Memory B cell (primary cell): Measurements from ENCODE around the gene MAGI2.

Experiments used
- ATAC-seq: fragments of 150-1000 bp; cut with Tn5 transposase; 2 replicates; pipeline ENCODE4 v1.10.0; 2021; ENCODE audit warnings: low read depth, mild to moderate bottlenecking, moderate library complexity
- DNase-seq, 2 donors: peaks; one replicate each; pipeline ENCODE4 v3.0.0; 2022; ENCODE audit warnings: low spot score in 2 of 2
- H3K27ac Mint-ChIP-seq: one replicate; pipeline ENCODE4 v1.8.0; 2022; ENCODE audit warnings: mild to moderate bottlenecking, moderate library complexity, mixed read lengths
- H3K27me3 Mint-ChIP-seq: one replicate; pipeline ENCODE4 v1.8.0; 2022; ENCODE audit warnings: mixed read lengths
- H3K36me3 Mint-ChIP-seq: one replicate; pipeline ENCODE4 v1.8.0; 2022; ENCODE audit warnings: mild to moderate bottlenecking, mixed read lengths
- H3K4me1 Mint-ChIP-seq: one replicate; pipeline ENCODE4 v1.8.0; 2022; ENCODE audit warnings: mixed read lengths
- H3K4me3 Mint-ChIP-seq: one replicate; pipeline ENCODE4 v1.8.0; 2022; ENCODE audit warnings: mild to moderate bottlenecking, moderate library complexity, mixed read lengths
- H3K9me3 Mint-ChIP-seq: one replicate; pipeline ENCODE4 v1.8.0; 2022; ENCODE audit warnings: mixed read lengths

The MAGI2 gene

DNA sequence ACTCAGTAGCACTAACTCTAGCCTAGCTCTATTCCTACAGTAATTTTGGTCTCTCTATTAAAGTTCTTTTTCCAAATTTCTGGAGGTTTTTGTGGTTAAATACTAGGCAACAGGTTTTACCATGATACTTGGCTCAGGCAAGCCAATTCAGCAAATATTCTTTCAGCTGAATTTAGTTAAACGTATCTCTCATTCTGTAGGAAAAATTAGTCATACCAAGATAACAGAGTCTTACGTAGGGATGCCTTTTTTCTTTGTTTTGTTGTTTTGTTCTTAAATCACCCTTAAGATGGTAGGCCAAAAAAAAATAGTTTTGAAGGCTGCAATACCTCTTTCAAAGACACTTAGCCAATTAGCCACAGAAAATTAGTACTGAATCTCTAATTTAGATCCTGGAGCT is 180.5 kb downstream of the MAGI2 start:
- ATAC-seq (no peak), DNase-seq (no peak)
- Mint-ChIP-seq H3K36me3 (no peaks in the 10 kb centered on the region), H3K9me3 (peaks cover 2% of the 10 kb centered on the region), H3K4me1 (no peaks in the 10 kb centered on the region), H3K27ac (no peak overlapping the region), H3K4me3 (no peak overlapping the region), H3K27me3 (no peaks in the 10 kb centered on the region)

DNA sequence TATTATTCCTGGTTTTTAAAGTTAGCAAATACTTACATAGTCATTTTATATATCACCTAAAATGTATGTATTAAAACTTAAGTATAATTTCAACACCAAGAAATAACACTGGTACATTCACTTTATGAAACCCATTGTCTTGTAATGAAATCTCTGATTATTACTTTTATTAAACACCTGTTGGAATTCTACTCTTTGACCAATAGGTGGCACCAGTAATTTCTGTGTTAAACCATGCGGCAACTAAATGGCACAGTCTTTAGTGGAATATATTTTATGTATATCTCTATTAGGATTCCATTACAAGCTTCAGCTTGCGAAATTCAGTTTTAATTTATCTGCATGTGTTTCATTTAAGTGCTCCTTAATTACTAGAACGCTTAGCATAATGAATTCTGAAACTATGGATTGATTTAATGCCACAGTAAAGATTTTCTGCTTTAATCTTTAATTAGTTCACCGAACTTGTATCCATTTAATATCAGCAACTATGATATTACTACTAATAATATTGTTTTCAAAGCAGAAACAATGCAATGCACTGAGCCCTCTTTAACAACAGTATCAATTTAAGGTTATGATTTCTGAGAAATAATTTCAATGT is 181.3 kb downstream of the MAGI2 start:
- Mint-ChIP-seq H3K27me3 (no peaks in the 10 kb centered on the region), H3K4me3 (no peak overlapping the region), H3K27ac (no peak overlapping the region), H3K36me3 (no peaks in the 10 kb centered on the region), H3K4me1 (no peaks in the 10 kb centered on the region), H3K9me3 (peaks cover 2% of the 10 kb centered on the region)
- no peak for ATAC-seq
- DNase-seq = no peak

GRCh38 chr7:79268730-79269129 is 184.7 kb downstream of the MAGI2 start:
- H3K27ac Mint-ChIP-seq = no peak overlapping the region
- peaks cover 2% of the 10 kb centered on the region for H3K4me1 Mint-ChIP-seq
- H3K9me3 Mint-ChIP-seq = peaks cover 4% of the 10 kb centered on the region
- DNase-seq (no peak), ATAC-seq (no peak)
- no peak overlapping the region for H3K4me3 Mint-ChIP-seq
- no peaks in the 10 kb centered on the region for H3K36me3 Mint-ChIP-seq
- H3K27me3 Mint-ChIP-seq = no peaks in the 10 kb centered on the region

DNA sequence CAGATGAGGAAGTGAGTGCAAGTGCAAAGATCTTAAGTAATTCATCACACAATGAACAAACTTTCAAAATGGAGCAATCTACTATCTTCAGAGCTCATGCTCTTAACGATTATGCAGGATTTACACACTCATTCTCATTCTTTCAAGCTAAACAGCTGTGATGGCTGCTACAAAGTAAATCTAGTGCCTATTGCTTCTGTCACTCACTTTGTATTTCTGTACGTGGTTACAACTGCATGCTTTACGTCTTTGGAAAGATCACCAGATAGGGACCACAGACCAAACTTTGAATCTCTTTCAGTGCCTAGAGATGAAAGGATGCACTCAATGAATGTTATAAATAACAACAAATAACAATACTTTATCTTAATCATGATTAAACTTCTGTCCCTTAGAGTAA is 194.6 kb downstream of the MAGI2 start:
- Mint-ChIP-seq H3K36me3 (no peaks in the 10 kb centered on the region), H3K27ac (no peak overlapping the region), H3K4me3 (no peak overlapping the region), H3K9me3 (peaks cover 2% of the 10 kb centered on the region), H3K4me1 (no peaks in the 10 kb centered on the region), H3K27me3 (no peaks in the 10 kb centered on the region)
- DNase-seq (no peak), ATAC-seq (no peak)

GRCh38 chr7:79257959-79258358 is 195.5 kb downstream of the MAGI2 start:
- Mint-ChIP-seq H3K9me3 (peaks cover 2% of the 10 kb centered on the region), H3K4me1 (no peaks in the 10 kb centered on the region), H3K27ac (no peak overlapping the region), H3K36me3 (no peaks in the 10 kb centered on the region), H3K4me3 (no peak overlapping the region), H3K27me3 (no peaks in the 10 kb centered on the region)
- no peak for ATAC-seq
- no peak for DNase-seq

DNA sequence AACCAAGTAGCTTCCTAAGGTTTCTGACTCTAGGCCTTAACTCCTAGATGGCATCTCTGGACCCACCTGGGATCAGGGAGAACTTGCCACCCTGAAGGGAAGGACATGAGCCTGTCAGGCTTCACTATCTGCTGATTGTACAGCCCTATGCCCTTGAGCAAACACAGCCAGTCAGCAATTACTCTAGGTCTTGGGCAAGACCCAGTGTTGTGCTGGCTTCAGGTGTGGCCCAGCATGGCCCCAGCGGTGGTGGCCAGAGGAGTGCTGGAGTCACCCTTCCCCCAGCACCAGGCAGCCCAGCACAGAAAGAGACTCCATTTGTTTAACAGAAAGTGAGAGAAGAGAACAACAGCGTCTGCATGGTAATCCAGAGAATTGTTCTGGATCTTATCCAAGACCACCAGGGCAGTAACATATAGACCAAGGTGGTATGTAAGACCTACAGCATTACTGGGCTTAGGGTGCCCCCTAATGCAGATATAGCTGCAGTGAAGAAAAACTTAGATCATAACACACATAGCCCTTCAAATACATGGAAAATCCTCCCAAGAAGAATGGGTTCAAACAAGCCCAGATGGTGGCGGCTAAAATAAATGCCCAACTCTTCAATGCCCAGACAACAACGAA is 207.7 kb downstream of the MAGI2 start:
- no peak overlapping the region for H3K27ac Mint-ChIP-seq
- H3K4me1 Mint-ChIP-seq = no peaks in the 10 kb centered on the region
- no peak for ATAC-seq
- no peak overlapping the region for H3K4me3 Mint-ChIP-seq
- H3K36me3 Mint-ChIP-seq = no peaks in the 10 kb centered on the region
- no peaks in the 10 kb centered on the region for H3K9me3 Mint-ChIP-seq
- H3K27me3 Mint-ChIP-seq = no peaks in the 10 kb centered on the region
- DNase-seq = no peak

DNA sequence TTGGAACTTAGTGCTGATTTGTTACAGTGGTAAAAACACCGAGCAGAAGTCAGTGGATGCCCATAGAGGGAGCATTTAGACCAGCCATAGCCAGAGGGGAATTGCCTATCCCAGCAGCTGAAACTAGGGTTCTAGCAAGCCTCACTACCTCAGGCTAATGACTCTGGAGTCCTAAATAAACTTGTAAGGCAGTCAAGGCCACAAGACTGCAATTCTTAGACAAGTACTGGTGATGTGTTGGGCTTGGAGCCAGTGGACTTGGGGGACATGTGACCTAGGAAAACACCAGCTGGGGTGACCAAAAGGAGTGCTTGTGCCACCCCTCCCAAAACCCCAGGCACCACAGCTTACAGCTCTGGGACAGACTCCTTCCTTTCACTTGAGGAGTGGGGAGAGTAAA is 209.0 kb downstream of the MAGI2 start:
- no peaks in the 10 kb centered on the region for H3K36me3 Mint-ChIP-seq
- H3K4me1 Mint-ChIP-seq = no peaks in the 10 kb centered on the region
- H3K9me3 Mint-ChIP-seq = no peaks in the 10 kb centered on the region
- DNase-seq = no peak
- no peak for ATAC-seq
- H3K27me3 Mint-ChIP-seq = no peaks in the 10 kb centered on the region
- no peak overlapping the region for H3K27ac Mint-ChIP-seq
- H3K4me3 Mint-ChIP-seq = no peak overlapping the region

DNA sequence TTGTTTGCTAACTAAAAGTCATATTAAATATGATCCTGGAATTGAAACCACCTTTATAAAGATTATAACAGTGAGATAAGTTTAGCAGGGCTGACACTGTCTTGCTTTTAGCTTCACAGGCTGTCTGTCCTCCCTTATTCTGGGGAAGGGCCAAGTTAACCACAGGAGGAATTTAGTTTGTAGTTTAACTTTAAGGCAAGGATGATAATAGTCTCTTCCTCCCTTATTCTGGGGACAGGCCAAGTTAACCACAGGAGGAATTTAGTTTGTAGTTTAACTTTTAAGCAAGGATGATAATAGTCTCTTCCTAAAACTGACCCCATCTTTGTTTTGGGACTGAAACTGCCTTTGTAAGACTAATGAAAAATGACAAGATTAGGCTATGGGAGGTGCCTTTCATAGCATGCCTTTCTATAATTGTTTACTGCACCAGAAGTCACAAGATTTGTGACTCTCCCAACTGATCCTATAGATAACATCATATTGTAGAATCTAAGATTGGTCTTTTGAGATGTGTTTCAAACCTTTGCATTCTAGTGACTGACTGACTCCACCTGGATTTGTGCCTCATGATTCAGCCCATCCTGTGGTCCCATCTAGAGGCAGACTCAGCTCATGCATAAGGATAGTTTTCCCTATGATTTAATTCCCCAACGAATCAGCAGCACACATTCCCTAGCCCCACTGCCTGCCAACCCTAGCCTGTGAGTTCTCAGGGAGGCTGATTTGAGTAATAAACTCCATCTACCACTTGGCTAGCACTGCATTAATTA is 212.0 kb downstream of the MAGI2 start:
- Mint-ChIP-seq H3K36me3 (no peaks in the 10 kb centered on the region), H3K9me3 (no peaks in the 10 kb centered on the region), H3K4me1 (no peaks in the 10 kb centered on the region), H3K4me3 (no peak overlapping the region), H3K27ac (no peak overlapping the region), H3K27me3 (no peaks in the 10 kb centered on the region)
- no peak for ATAC-seq
- DNase-seq = no peak

DNA sequence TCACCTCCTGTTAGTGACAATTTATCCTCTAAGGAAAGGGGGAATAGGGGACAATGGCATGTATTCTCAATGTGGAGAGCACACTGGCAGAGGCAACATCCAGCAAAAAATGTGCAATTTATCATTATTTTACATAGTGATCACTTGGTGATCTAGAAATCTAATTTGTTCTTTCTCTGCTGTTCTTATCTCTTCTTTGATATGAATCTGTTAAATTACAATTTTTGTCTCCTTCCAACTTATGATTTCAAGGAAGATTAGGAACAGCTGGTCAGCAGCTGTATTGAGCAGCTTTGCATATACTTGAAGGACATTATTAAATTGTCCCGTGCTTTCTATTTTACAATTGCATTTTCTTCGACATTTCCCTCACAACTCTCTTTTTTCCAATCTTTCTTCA is 213.1 kb downstream of the MAGI2 start:
- no peaks in the 10 kb centered on the region for H3K36me3 Mint-ChIP-seq
- no peak overlapping the region for H3K27ac Mint-ChIP-seq
- ATAC-seq (no peak), DNase-seq (no peak)
- no peak overlapping the region for H3K4me3 Mint-ChIP-seq
- H3K27me3 Mint-ChIP-seq = no peaks in the 10 kb centered on the region
- no peaks in the 10 kb centered on the region for H3K4me1 Mint-ChIP-seq
- H3K9me3 Mint-ChIP-seq = no peaks in the 10 kb centered on the region

DNA sequence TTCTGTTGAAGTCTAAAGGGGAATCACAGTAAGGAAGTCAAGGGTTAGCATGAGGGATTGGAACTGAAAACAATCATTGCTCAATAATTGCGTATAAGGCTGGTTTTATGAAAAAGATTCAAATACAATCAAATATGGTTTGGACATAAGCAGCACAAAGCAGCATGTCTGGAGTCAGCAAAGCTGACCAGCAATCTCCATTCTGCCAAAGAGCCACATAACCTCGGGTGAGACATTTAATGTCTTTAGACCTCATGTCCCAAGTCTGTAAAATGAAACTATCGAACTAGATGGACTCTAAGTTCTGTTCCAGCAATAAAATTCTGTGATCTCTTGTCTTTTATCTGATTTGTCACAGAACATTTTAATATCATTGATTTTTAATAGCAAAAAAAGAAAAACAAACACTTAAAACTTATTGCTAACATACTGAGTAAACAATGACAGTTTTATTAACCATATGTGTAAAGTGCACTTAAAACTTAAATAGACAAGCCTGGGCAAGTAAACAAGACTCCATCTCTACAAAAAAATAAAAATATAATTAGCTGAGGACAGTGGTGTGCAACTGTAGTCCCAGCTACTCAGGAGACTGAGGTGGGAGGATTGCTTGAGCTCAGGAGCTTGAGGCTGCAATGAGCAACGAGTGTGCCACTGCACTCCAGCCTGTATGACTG is 217.0 kb downstream of the MAGI2 start:
- Mint-ChIP-seq H3K4me3 (no peak overlapping the region), H3K27ac (no peak overlapping the region), H3K27me3 (no peaks in the 10 kb centered on the region), H3K36me3 (no peaks in the 10 kb centered on the region), H3K4me1 (no peaks in the 10 kb centered on the region), H3K9me3 (no peaks in the 10 kb centered on the region)
- ATAC-seq = no peak
- no peak for DNase-seq

DNA sequence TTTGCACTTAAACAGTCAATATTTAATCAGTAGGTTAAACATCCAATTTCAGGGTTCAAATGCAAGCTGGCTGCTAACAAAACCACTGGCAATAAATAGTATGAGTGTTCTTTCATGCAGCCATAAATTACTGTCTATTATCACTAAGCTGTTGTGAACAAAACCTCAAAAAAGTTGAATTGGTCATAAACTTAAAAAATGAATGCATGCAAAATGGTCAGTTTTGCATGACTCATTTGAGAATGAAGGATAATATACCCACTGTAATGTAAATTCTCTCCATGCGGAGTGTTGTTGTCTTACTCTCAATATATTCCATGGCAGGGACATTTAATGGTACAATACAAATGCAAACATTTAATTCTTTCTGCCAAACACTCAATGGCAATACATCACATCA is 226.4 kb downstream of the MAGI2 start:
- Mint-ChIP-seq H3K4me3 (no peak overlapping the region), H3K9me3 (peaks cover 5% of the 10 kb centered on the region), H3K27me3 (no peaks in the 10 kb centered on the region), H3K36me3 (no peaks in the 10 kb centered on the region), H3K4me1 (no peaks in the 10 kb centered on the region), H3K27ac (no peak overlapping the region)
- ATAC-seq = no peak
- DNase-seq = no peak

DNA sequence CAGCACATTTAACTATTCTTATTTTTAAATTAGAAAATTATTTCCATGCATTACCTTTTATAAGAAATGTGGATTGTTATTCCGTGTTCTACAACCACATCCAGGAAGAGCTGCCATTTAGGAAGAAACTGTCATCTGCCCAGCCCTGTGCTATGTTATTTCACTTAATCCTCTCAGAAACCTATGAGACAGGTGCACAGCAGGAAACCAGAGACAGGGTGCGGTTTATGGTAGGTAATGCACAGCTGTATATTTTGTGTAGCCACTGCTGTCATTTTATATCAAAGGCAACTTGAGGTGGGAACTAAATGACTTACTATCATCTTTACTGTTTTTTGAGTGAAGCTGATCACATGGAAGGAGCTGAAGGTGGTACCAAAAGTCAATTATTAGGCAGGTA is 232.3 kb downstream of the MAGI2 start:
- DNase-seq (no peak), ATAC-seq (no peak)
- Mint-ChIP-seq H3K36me3 (no peaks in the 10 kb centered on the region), H3K27me3 (no peaks in the 10 kb centered on the region), H3K4me3 (no peak overlapping the region), H3K4me1 (no peaks in the 10 kb centered on the region), H3K9me3 (no peaks in the 10 kb centered on the region), H3K27ac (no peak overlapping the region)

GRCh38 chr7:79217976-79218626 is 235.4 kb downstream of the MAGI2 start:
- Mint-ChIP-seq H3K9me3 (peaks cover 3% of the 10 kb centered on the region), H3K27me3 (no peaks in the 10 kb centered on the region)
- ATAC-seq = no peak

DNA sequence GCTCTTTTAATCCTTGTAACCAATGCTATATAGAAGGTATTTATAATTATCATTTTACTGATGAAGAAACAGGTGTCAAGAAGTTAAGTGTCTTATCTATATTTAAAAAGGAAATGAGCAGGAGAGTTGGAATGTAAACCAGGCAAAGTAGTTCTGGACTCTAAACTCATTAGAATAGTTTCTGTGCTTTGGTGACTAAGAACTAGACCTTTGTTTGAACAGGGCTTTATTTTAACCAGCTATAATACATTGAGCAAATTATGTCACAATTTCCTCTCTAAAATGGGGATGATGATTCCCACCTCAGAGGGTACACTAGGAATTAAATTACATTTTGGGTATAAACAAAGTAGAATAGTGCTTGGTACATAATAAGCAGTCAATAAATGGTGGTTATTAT is 236.0 kb downstream of the MAGI2 start:
- Mint-ChIP-seq H3K9me3 (peaks cover 3% of the 10 kb centered on the region), H3K27me3 (no peaks in the 10 kb centered on the region), H3K36me3 (no peaks in the 10 kb centered on the region), H3K4me1 (no peaks in the 10 kb centered on the region), H3K4me3 (no peak overlapping the region), H3K27ac (no peak overlapping the region)
- ATAC-seq = no peak
- DNase-seq = no peak

More at GRCh38 chr7:79217976-79218626, 235.4 kb downstream of the MAGI2 start:
- no peak for DNase-seq
- no peak overlapping the region for H3K27ac Mint-ChIP-seq
- H3K4me3 Mint-ChIP-seq = no peak overlapping the region
- no peaks in the 10 kb centered on the region for H3K4me1 Mint-ChIP-seq
- H3K36me3 Mint-ChIP-seq = no peaks in the 10 kb centered on the region
